GM23338 (cell line): ENCODE data around the gene LRRFIP1. TPM values are rescaled to one million over a fixed set of nuclear protein-coding genes. Genes with fewer than 3 reads are reported as not detected.
A peak's percentile ranks its signal among the peaks of the same experiment; 100 is the strongest.

ENCODE experiments used
- ATAC-seq: fragments of 200-7000 bp; cut with Tn5 transposase; 3 replicates; pipeline ENCODE4 v1.9.1; 2020
- DNase-seq: peaks from one replicate; pipeline ENCODE4 v3.0.0-alpha.2; 2015; ENCODE audit warnings: low spot score
- H2AFZ ChIP-seq: fragments of 200-600 bp; sonication (generic); 2 replicates; pipeline ENCODE4 v1.8.0; 2016; ENCODE audit warnings: antibody characterized with exemption, mild to moderate bottlenecking, moderate library complexity
- H3F3A ChIP-seq: fragments of 200-600 bp; sonication (generic); replicated peaks from 2 replicates; pipeline ENCODE4 v1.8.0; 2017; ENCODE audit warnings: antibody characterized with exemption, mixed run types, low read depth
- H3K27ac ChIP-seq: fragments of 200-600 bp; sonication (generic); 2 replicates; pipeline ENCODE4 v1.6.1; 2016; ENCODE audit warnings: low read depth
- H3K27me3 ChIP-seq: fragments of 200-600 bp; sonication (generic); 2 replicates; pipeline ENCODE4 v1.8.0; 2016; ENCODE audit warnings: mild to moderate bottlenecking, mixed run types, moderate library complexity; ENCODE audit not compliant: insufficient read depth
- H3K36me3 ChIP-seq: fragments of 200-600 bp; sonication (generic); 2 replicates; pipeline ENCODE4 v1.8.0; 2016; ENCODE audit warnings: mild to moderate bottlenecking; ENCODE audit not compliant: insufficient read depth
- H3K4me1 ChIP-seq: fragments of 200-600 bp; sonication (generic); 2 replicates; pipeline ENCODE4 v1.8.0; 2016; ENCODE audit warnings: mild to moderate bottlenecking, moderate library complexity; ENCODE audit not compliant: insufficient read depth
- H3K4me2 ChIP-seq: fragments of 200-600 bp; sonication (generic); 2 replicates; pipeline ENCODE4 v1.7.1; 2017; ENCODE audit warnings: mixed run types
- H3K4me3 ChIP-seq: fragments of 200-600 bp; sonication (generic); 2 replicates; pipeline ENCODE4 v1.6.1; 2016; ENCODE audit warnings: mixed run types
- H3K79me2 ChIP-seq: fragments of 200-600 bp; sonication (generic); replicated peaks from 2 replicates; pipeline ENCODE4 v1.8.0; 2017; ENCODE audit warnings: mild to moderate bottlenecking; ENCODE audit not compliant: insufficient read depth
- H3K9me2 ChIP-seq: fragments of 200-600 bp; sonication (generic); 2 replicates; pipeline ENCODE4 v1.8.0; 2017; ENCODE audit not compliant: insufficient read depth
- H4K20me1 ChIP-seq: fragments of 200-600 bp; sonication (generic); replicated peaks from 2 replicates; pipeline ENCODE4 v1.8.0; 2017; ENCODE audit warnings: mild to moderate bottlenecking; ENCODE audit not compliant: insufficient read depth
- H3K27ac Mint-ChIP-seq: 2 replicates; pipeline ENCODE4 v1.8.0; 2020; ENCODE audit warnings: inconsistent platforms, mild to moderate bottlenecking, moderate library complexity, mixed read lengths
- H3K27me3 Mint-ChIP-seq: 3 replicates; pipeline ENCODE4 v1.8.0; 2022; ENCODE audit warnings: low read depth, mild to moderate bottlenecking, moderate library complexity, mixed read lengths, inconsistent platforms; ENCODE audit not compliant: insufficient read depth, poor library complexity
- H3K36me3 Mint-ChIP-seq: 3 replicates; pipeline ENCODE4 v1.8.0; 2021; ENCODE audit warnings: low read depth, mild to moderate bottlenecking, inconsistent platforms, moderate library complexity, mixed read lengths
- H3K4me1 Mint-ChIP-seq: 3 replicates; pipeline ENCODE4 v1.8.0; 2020; ENCODE audit warnings: mild to moderate bottlenecking, inconsistent platforms, mixed read lengths
- H3K4me3 Mint-ChIP-seq: 3 replicates; pipeline ENCODE4 v1.8.0; 2021; ENCODE audit warnings: moderate library complexity, mild to moderate bottlenecking, inconsistent platforms, mixed read lengths
- H3K9me3 Mint-ChIP-seq: 3 replicates; pipeline ENCODE4 v1.8.0; 2020; ENCODE audit warnings: moderate library complexity, mild to moderate bottlenecking, inconsistent platforms, mixed read lengths
- CTCF ChIP-seq, 2 experiments: fragments of 200-600 bp in 1 of 2; sonication (generic) in 1 of 2; conservative IDR thresholded peaks; 2 replicates each; pipeline versions ENCODE4 v1.5.1 to v1.6.1; 2016 to 2017; ENCODE audit warnings: antibody characterized with exemption in 2 of 2, low read depth in 2 of 2, mild to moderate bottlenecking in 2 of 2, moderate library complexity in 1 of 2
- REST ChIP-seq: IDR thresholded peaks from one replicate; pipeline ENCODE4 v1.6.1; 2018; ENCODE audit warnings: antibody characterized with exemption; ENCODE audit not compliant: unreplicated experiment
- STAT1 ChIP-seq: IDR thresholded peaks from one replicate; pipeline ENCODE4 v1.6.1; 2016; ENCODE audit warnings: antibody characterized with exemption; ENCODE audit not compliant: unreplicated experiment
- ZNF331 ChIP-seq: fragments of 250-450 bp; sonication (Bioruptor Pico); IDR thresholded peaks from 2 replicates; pipeline ENCODE4 v1.5.0; 2020; ENCODE audit warnings: low read depth, mild to moderate bottlenecking, moderate library complexity
- ZNF462 ChIP-seq: fragments of 250-450 bp; sonication (Bioruptor Pico); IDR thresholded peaks from 2 replicates; pipeline ENCODE4 v1.5.0; 2020; ENCODE audit warnings: mild to moderate bottlenecking, moderate library complexity
- polyA plus RNA-seq: library from polyadenylated mRNA; unstranded; fragments of >200 nt; fragmentation: Nextera tagmentation; extraction: Ambion mirVana; gene quantifications from 2 replicates; pipeline ENCODE4 v1.2.1, GENCODE V29; 2016
- total RNA-seq: library from RNA; depleted of rRNA; stranded (reverse); fragments of >200 nt; shearing (Covaris generic); gene quantifications from 2 replicates; pipeline ENCODE4 v1.2.3, GENCODE V29; 2014

The LRRFIP1 gene
- total and polyA plus RNA-seq, 2 experiments from 2014 or later = 59.6 to 178 TPM

- no peak overlapping the region for H3K4me3 ChIP-seq
- H3K4me1 ChIP-seq = peaks cover 24% of the 10 kb centered on the region
- no peak overlapping the region for H3K27ac Mint-ChIP-seq
- peaks cover 56% of the 10 kb centered on the region for H3K4me1 Mint-ChIP-seq
- DNase-seq (peak; percentile 75), ATAC-seq (peak; percentile 81)
- peaks cover 2% of the 10 kb centered on the region; the same call in 1 of the 2 replicates for H3F3A ChIP-seq
- H3K36me3 Mint-ChIP-seq = peaks cover 10% of the 10 kb centered on the region
- H3K9me3 Mint-ChIP-seq = peaks cover 16% of the 10 kb centered on the region
- no peaks in the 10 kb centered on the region for H3K79me2 ChIP-seq
- H3K27me3 Mint-ChIP-seq = peaks cover 32% of the 10 kb centered on the region
- H3K9me2 ChIP-seq = 0 out of 2 replicates have a peak, but pooled peaks cover 4% of the 10 kb centered on the region
- TF ChIP-seq STAT1 = no peak
- no peak for TF ChIP-seq REST
- TF ChIP-seq ZNF331 (CRISPR knock-in tag) = no peak
- TF ChIP-seq CTCF (conservative IDR thresholded peaks at IDR 0.05; ENCODE audit: low read depth in 2 of 2) = peak; percentile 45
- peak; percentile 6; the same call in 1 of the 2 replicates for TF ChIP-seq ZNF462 (CRISPR knock-in tag)
- no peaks in the 10 kb centered on the region for H3K27me3 ChIP-seq
- no peak overlapping the region for H3K27ac ChIP-seq
- peak overlapping the region; percentile 48; the same call in 1 of the 2 replicates for H3K4me2 ChIP-seq
- H4K20me1 ChIP-seq = no peaks in the 10 kb centered on the region
- H3K36me3 ChIP-seq = no peaks in the 10 kb centered on the region
- H3K4me3 Mint-ChIP-seq = no peak overlapping the region
- H2AFZ ChIP-seq = peak overlapping the region; percentile 66; the same call in 1 of the 2 replicates
Measured at GRCh38 chr2:237601453-237602116, 25.8 kb upstream of the LRRFIP1 start.
